PC-3 (cell line): ENCODE measurements around the gene CDC27.

ENCODE experiments used
- EZH2 ChIP-seq: fragments of 300-600 bp; sonication (generic); IDR thresholded peaks from one replicate; pipeline ENCODE4 v1.6.1; 2017; ENCODE audit warnings: antibody characterized with exemption, mild to moderate bottlenecking, low read length; ENCODE audit not compliant: unreplicated experiment
- EZH2phosphoT487 ChIP-seq: fragments of 300-600 bp; sonication (generic); IDR thresholded peaks from 2 replicates; pipeline ENCODE4 v1.6.1; 2018; ENCODE audit warnings: mild to moderate bottlenecking, antibody characterized with exemption, low read length, borderline replicate concordance
- TF ChIP-seq, protein P1 (sequence below): fragments of 300-600 bp; sonication (generic); conservative IDR thresholded peaks from 2 replicates; pipeline ENCODE4 v1.5.1; 2017; ENCODE audit warnings: antibody characterized with exemption, low read depth, mild to moderate bottlenecking, low read length

DNA sequence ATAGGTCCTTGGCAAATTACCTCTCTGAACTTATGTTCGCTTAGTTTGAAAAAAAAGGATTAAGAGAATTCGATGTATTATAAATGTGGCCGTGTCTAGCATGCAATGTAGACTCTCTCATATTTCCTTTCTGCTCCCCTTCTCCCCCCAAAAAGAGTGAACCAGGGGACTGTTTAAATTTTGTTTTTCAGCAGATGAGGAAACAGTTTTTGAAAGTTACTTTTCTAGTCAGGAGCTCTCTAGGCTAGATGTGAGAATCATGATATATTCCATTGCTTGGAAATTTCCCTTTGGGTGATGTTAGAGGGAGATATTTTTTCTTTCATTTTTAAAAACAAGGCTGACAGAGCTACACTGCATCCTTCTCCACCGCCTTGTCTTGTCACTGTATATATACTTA is 1.1 kb upstream of the CDC27 start:
- TF ChIP-seq, protein P1, sequence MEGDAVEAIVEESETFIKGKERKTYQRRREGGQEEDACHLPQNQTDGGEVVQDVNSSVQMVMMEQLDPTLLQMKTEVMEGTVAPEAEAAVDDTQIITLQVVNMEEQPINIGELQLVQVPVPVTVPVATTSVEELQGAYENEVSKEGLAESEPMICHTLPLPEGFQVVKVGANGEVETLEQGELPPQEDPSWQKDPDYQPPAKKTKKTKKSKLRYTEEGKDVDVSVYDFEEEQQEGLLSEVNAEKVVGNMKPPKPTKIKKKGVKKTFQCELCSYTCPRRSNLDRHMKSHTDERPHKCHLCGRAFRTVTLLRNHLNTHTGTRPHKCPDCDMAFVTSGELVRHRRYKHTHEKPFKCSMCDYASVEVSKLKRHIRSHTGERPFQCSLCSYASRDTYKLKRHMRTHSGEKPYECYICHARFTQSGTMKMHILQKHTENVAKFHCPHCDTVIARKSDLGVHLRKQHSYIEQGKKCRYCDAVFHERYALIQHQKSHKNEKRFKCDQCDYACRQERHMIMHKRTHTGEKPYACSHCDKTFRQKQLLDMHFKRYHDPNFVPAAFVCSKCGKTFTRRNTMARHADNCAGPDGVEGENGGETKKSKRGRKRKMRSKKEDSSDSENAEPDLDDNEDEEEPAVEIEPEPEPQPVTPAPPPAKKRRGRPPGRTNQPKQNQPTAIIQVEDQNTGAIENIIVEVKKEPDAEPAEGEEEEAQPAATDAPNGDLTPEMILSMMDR, result no peak
- TF ChIP-seq EZH2phosphoT487, result no peak
- no peak for TF ChIP-seq EZH2
